ENCODE data around the gene KIF16B. TPM values are rescaled to one million over a fixed set of nuclear protein-coding genes. Genes with fewer than 3 reads are reported as not detected.

The KIF16B gene
- total and polyA plus RNA-seq, 2 of the 13 experiments (the other 11 are each of a cell fraction or from before 2014, with no cell fraction given), result 6.9 to 18.0 TPM

GRCh38 chr20:16368645-16369292 is 204.5 kb downstream of the KIF16B start (continued):
- TF ChIP-seq RXRB (CRISPR knock-in tag; IDR thresholded peaks at IDR 0.05; ENCODE audit: borderline replicate concordance), result peak; percentile 47; the same call in 1 of the 2 replicates
- TF ChIP-seq RBM39 (IDR thresholded peaks at IDR 0.05; ENCODE audit: low read depth, low read length, poor library complexity, severe bottlenecking), result no peak
- TF ChIP-seq FOXA1 (IDR thresholded peaks at IDR 0.05), result no peak
- TF ChIP-seq FOXA1 (CRISPR knock-in tag; IDR thresholded peaks at IDR 0.05), result peak; percentile 83
- peak; percentile 38; the same call in 1 of the 2 replicates for TF ChIP-seq ELF3 (CRISPR knock-in tag; IDR thresholded peaks at IDR 0.05)
- TF ChIP-seq JUND (CRISPR knock-in tag; IDR thresholded peaks at IDR 0.05), result peak; percentile 92
- peak; percentile 46 for TF ChIP-seq XRCC5 (optimal IDR thresholded peaks at IDR 0.05; ENCODE audit: low read length)
- peak; percentile 91 for TF ChIP-seq ATF3 (CRISPR knock-in tag; IDR thresholded peaks at IDR 0.05)
- TF ChIP-seq HNF4G (IDR thresholded peaks at IDR 0.05; ENCODE audit: borderline replicate concordance, low read depth, low read length), result peak; percentile 34; the same call in 1 of the 2 replicates
- TF ChIP-seq HNF4G (CRISPR knock-in tag; IDR thresholded peaks at IDR 0.05; ENCODE audit: borderline replicate concordance, low read depth), result no peak
- TF ChIP-seq REXO4 (CRISPR knock-in tag; IDR thresholded peaks at IDR 0.05; ENCODE audit: borderline replicate concordance), result no peak
- peak; percentile 98 for TF ChIP-seq FOSL2 (CRISPR knock-in tag; IDR thresholded peaks at IDR 0.05)
- TF ChIP-seq JUNB (CRISPR knock-in tag; IDR thresholded peaks at IDR 0.05; ENCODE audit: borderline replicate concordance), result peak; percentile 78; the same call in 1 of the 2 replicates
- no peak for TF ChIP-seq HCFC1 (IDR thresholded peaks at IDR 0.05; ENCODE audit: low read depth, low read length)
- TF ChIP-seq SIN3A (IDR thresholded peaks at IDR 0.05; ENCODE audit: borderline replicate concordance, low read depth, low read length), result no peak
- TF ChIP-seq AHDC1 (CRISPR knock-in tag; IDR thresholded peaks at IDR 0.05; ENCODE audit: borderline replicate concordance), result peak; percentile 68; the same call in 1 of the 2 replicates
- 0 out of 2 replicates have a peak, but pooled peaks have one; percentile 31 for TF ChIP-seq RCOR2 (CRISPR knock-in tag; IDR thresholded peaks at IDR 0.05)
- TF ChIP-seq SAP130 (CRISPR knock-in tag; IDR thresholded peaks at IDR 0.05; ENCODE audit: low read depth), result 0 out of 2 replicates have a peak, but pooled peaks have one; percentile 32
- TF ChIP-seq CREB1 (IDR thresholded peaks at IDR 0.05), result peak; percentile 54; the same call in 1 of the 2 replicates
- no peak for TF ChIP-seq CREB1 (CRISPR knock-in tag; IDR thresholded peaks at IDR 0.05)
- TF ChIP-seq TOE1 (CRISPR knock-in tag; IDR thresholded peaks at IDR 0.05), result no peak
- no peak for TF ChIP-seq ZNF790 (CRISPR knock-in tag; IDR thresholded peaks at IDR 0.05; ENCODE audit: borderline replicate concordance)
- TF ChIP-seq KAT8 (CRISPR knock-in tag; IDR thresholded peaks at IDR 0.05), result 0 out of 2 replicates have a peak, but pooled peaks have one; percentile 27
- TF ChIP-seq TEAD3 (CRISPR knock-in tag; optimal IDR thresholded peaks at IDR 0.05; ENCODE audit: borderline replicate concordance), result peak; percentile 39
- no peak for TF ChIP-seq LCORL (IDR thresholded peaks at IDR 0.05)
- no peak for TF ChIP-seq LCORL (CRISPR knock-in tag; IDR thresholded peaks at IDR 0.05)
- TF ChIP-seq, protein P1, sequence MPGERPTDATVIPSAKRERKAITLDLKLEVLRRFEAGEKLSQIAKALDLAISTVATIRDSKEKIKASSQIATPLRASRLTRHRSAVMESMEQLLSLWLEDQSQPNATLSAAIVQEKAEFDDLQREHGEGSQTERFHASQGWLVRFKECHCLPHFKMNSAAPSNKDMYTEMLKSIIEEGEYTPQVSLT (CRISPR knock-in tag; IDR thresholded peaks at IDR 0.05; ENCODE audit: borderline replicate concordance, low read depth), result no peak
